HepG2 (cell line): Measurements from ENCODE around the gene ELL. TPM values are rescaled to one million over a fixed set of nuclear protein-coding genes. Genes with fewer than 3 reads are reported as not detected.
A peak's percentile ranks its signal among the peaks of the same experiment; 100 is the strongest.

Experiments
- ATF3 ChIP-seq: sonication (generic); formaldehyde crosslinking; IDR thresholded peaks from 2 replicates; pipeline ENCODE4 v1.4.0; 2020; ENCODE audit warnings: missing genetic modification reagents
- BRCA1 ChIP-seq: sonication (generic); formaldehyde crosslinking; IDR thresholded peaks from 2 replicates; pipeline ENCODE4 v1.4.0; 2020; ENCODE audit warnings: missing genetic modification reagents
- HBP1 ChIP-seq: IDR thresholded peaks from 2 replicates; pipeline ENCODE4 v1.6.1; 2016; ENCODE audit warnings: low read depth, control low read depth
- KDM1A ChIP-seq: IDR thresholded peaks from 2 replicates; pipeline ENCODE4 v1.6.1; 2016; ENCODE audit warnings: missing compliant biosample characterization
- KMT2B ChIP-seq: IDR thresholded peaks from 2 replicates; pipeline ENCODE4 v1.6.1; 2016; ENCODE audit warnings: missing genetic modification reagents, missing compliant biosample characterization
- MBD4 ChIP-seq: IDR thresholded peaks from 2 replicates; pipeline ENCODE4 v1.6.1; 2012; ENCODE audit warnings: low read length, inconsistent platforms, borderline replicate concordance
- PLSCR1 ChIP-seq: sonication (generic); formaldehyde crosslinking; IDR thresholded peaks from 2 replicates; pipeline ENCODE4 v1.5.0; 2020; ENCODE audit warnings: missing genetic modification reagents, mild to moderate bottlenecking, borderline replicate concordance
- POLR2G ChIP-seq: fragments of 200-400 bp; formaldehyde crosslinking; IDR thresholded peaks from 2 replicates; pipeline ENCODE4 v1.6.1; 2018; ENCODE audit warnings: mild to moderate bottlenecking, low read depth, low read length, moderate library complexity
- RARG ChIP-seq: sonication (generic); formaldehyde crosslinking; IDR thresholded peaks from 2 replicates; pipeline ENCODE4 v1.4.0; 2020; ENCODE audit warnings: low read depth, mild to moderate bottlenecking, missing genetic modification reagents
- RFX1 ChIP-seq: fragments of 450-650 bp; IDR thresholded peaks from 2 replicates; pipeline ENCODE4 v1.6.1; 2017
- SETDB1 ChIP-seq: sonication (generic); formaldehyde crosslinking; IDR thresholded peaks from 2 replicates; pipeline ENCODE4 v1.5.1; 2020; ENCODE audit warnings: missing genetic modification reagents, mild to moderate bottlenecking, borderline replicate concordance
- SIN3A ChIP-seq: IDR thresholded peaks from 2 replicates; pipeline ENCODE4 v1.6.1; 2011; ENCODE audit warnings: low read depth, mild to moderate bottlenecking, control low read depth, low read length, borderline replicate concordance
- SNAPC4 ChIP-seq: sonication (generic); formaldehyde crosslinking; IDR thresholded peaks from 2 replicates; pipeline ENCODE4 v1.4.0; 2020; ENCODE audit warnings: mild to moderate bottlenecking, missing genetic modification reagents
- SP1 ChIP-seq, 2 experiments: fragments of 450-650 bp in 1 of 2; sonication (generic) in 1 of 2; formaldehyde crosslinking in 1 of 2; IDR thresholded peaks; 2 replicates each; pipeline versions ENCODE4 v1.4.0 to v1.6.1; 2016 to 2020; ENCODE audit warnings: missing genetic modification reagents in 1 of 2
- ZBTB21 ChIP-seq: sonication (generic); formaldehyde crosslinking; IDR thresholded peaks from 2 replicates; pipeline ENCODE4 v1.4.0; 2020; ENCODE audit warnings: missing genetic modification reagents
- ZBTB25 ChIP-seq: IDR thresholded peaks from 2 replicates; pipeline ENCODE4 v1.6.1; 2018; ENCODE audit warnings: missing genetic modification reagents
- ZFYVE20 ChIP-seq: sonication (generic); formaldehyde crosslinking; IDR thresholded peaks from 2 replicates; pipeline ENCODE4 v1.8.0; 2023; ENCODE audit warnings: low read depth, mild to moderate bottlenecking, moderate library complexity, missing genetic modification reagents, borderline replicate concordance
- ZNF253 ChIP-seq: sonication (generic); formaldehyde crosslinking; IDR thresholded peaks from 2 replicates; pipeline ENCODE4 v1.8.0; 2022; ENCODE audit warnings: mild to moderate bottlenecking, missing genetic modification reagents, borderline replicate concordance
- ZNF451 ChIP-seq: sonication (generic); formaldehyde crosslinking; IDR thresholded peaks from 2 replicates; pipeline ENCODE4 v1.5.0; 2020; ENCODE audit warnings: mild to moderate bottlenecking, missing genetic modification reagents
- ZNF615 ChIP-seq: sonication (generic); formaldehyde crosslinking; IDR thresholded peaks from 2 replicates; pipeline ENCODE4 v1.5.0; 2020; ENCODE audit warnings: mild to moderate bottlenecking, missing genetic modification reagents, borderline replicate concordance
- ZNF746 ChIP-seq: sonication (generic); formaldehyde crosslinking; IDR thresholded peaks from 2 replicates; pipeline ENCODE4 v1.8.0; 2022; ENCODE audit warnings: mild to moderate bottlenecking, missing genetic modification reagents
- ZNF775 ChIP-seq: sonication (generic); formaldehyde crosslinking; IDR thresholded peaks from 2 replicates; pipeline ENCODE4 v1.4.0; 2020; ENCODE audit warnings: missing genetic modification reagents, mild to moderate bottlenecking, moderate library complexity, borderline replicate concordance
- ZSCAN29 ChIP-seq: sonication (generic); formaldehyde crosslinking; conservative IDR thresholded peaks from 2 replicates; pipeline ENCODE4 v1.4.0; 2020; ENCODE audit warnings: mild to moderate bottlenecking, missing genetic modification reagents
- polyA plus RNA-seq, 8 experiments: library from polyadenylated mRNA; depleted of rRNA in 3 of 8; stranded (reverse) in 7 of 8; unstranded in 1 of 8; fragments of >200 nt; fragmentation: Illumina TruSeq in 4 of 8; extraction: Trizol in 4 of 8; gene quantifications; 2 replicates each; pipeline versions ENCODE4 v1.2.1 to v1.2.3, GENCODE V29; 2011 to 2016; ENCODE audit warnings: low read depth in 4 of 8, missing spikeins in 1 of 8, mixed read lengths in 1 of 8; ENCODE audit not compliant: insufficient read depth in 1 of 8
- total RNA-seq, 5 experiments: library from RNA; depleted of rRNA; stranded (reverse); fragments of >200 nt; fragmentation: Illumina TruSeq; extraction: Trizol; gene quantifications; 2 replicates each; pipeline ENCODE4 v1.2.3, GENCODE V29; 2016; ENCODE audit warnings: low read depth in 1 of 5

The ELL gene
- total and polyA plus RNA-seq, 2 of the 13 experiments (the other 11 are each of a cell fraction or from before 2014, with no cell fraction given) = 3.7 to 5.4 TPM

- TF ChIP-seq PLSCR1 (CRISPR knock-in tag) (no peak), ZBTB21 (CRISPR knock-in tag) (no peak), SETDB1 (CRISPR knock-in tag) (no peak), ZNF615 (no peak), ZNF775 (no peak), BRCA1 (CRISPR knock-in tag) (no peak), RARG (CRISPR knock-in tag) (no peak), KMT2B (CRISPR knock-in tag) (no peak), HBP1 (no peak), ZNF451 (no peak), SNAPC4 (CRISPR knock-in tag) (no peak), ZNF253 (no peak), ZSCAN29 (CRISPR knock-in tag) (no peak; the same call in 1 of the 2 replicates), RFX1 (peak; percentile 82), SP1 (IDR thresholded peaks at IDR 0.05) (no peak), SP1 (CRISPR knock-in tag; IDR thresholded peaks at IDR 0.05) (peak; percentile 17; the same call in 1 of the 2 replicates), ZNF746 (no peak; the same call in 1 of the 2 replicates), ATF3 (CRISPR knock-in tag) (no peak), POLR2G (no peak), SIN3A (0 out of 2 replicates have a peak, but pooled peaks have one; percentile 74), KDM1A (no peak), ZBTB25 (no peak), ZFYVE20 (CRISPR knock-in tag) (no peak), MBD4 (no peak)
Observed at GRCh38 chr19:18419195-18419698, 102.6 kb downstream of the ELL start, which contains the start of gene SSBP4 (continued).
